PC-9 (cell line): ENCODE measurements around the gene CD1D.

Experiments used
- CTCF ChIP-seq: fragments of 200-600 bp; sonication (generic); conservative IDR thresholded peaks from 2 replicates; pipeline ENCODE4 v1.6.1; 2017; ENCODE audit warnings: mixed run types, antibody characterized with exemption, mild to moderate bottlenecking, moderate library complexity
- EZH2 ChIP-seq: fragments of 200-600 bp; sonication (generic); IDR thresholded peaks from 2 replicates; pipeline ENCODE4 v1.8.0; 2017; ENCODE audit warnings: antibody characterized with exemption, low read depth

GRCh38 chr1:158150523-158150922, 30.2 kb upstream of the CD1D start:
- TF ChIP-seq CTCF (no peak), EZH2 (no peak)
